Stimulated activated naive CD8-positive, alpha-beta T cell treated with anti-CD3 and anti-CD28 coated beads, Interleukin-15, Interleukin-2, amounts not matched to agents 100 ng/mL and 50 ng/mL, for 24 hours (primary cell): ENCODE data around the gene COL8A2.

Experiments
- H3K27ac Mint-ChIP-seq: one replicate; pipeline ENCODE4 v1.8.0; 2021; ENCODE audit warnings: mild to moderate bottlenecking, mixed read lengths
- H3K27me3 Mint-ChIP-seq: one replicate; pipeline ENCODE4 v1.8.0; 2021; ENCODE audit warnings: mixed read lengths
- H3K36me3 Mint-ChIP-seq: one replicate; pipeline ENCODE4 v1.8.0; 2021; ENCODE audit warnings: low read depth, mixed read lengths
- H3K4me1 Mint-ChIP-seq: one replicate; pipeline ENCODE4 v1.8.0; 2021; ENCODE audit warnings: low read depth, mixed read lengths
- H3K4me3 Mint-ChIP-seq: one replicate; pipeline ENCODE4 v1.8.0; 2021; ENCODE audit warnings: mild to moderate bottlenecking, mixed read lengths
- H3K9me3 Mint-ChIP-seq: one replicate; pipeline ENCODE4 v1.8.0; 2021; ENCODE audit warnings: mixed read lengths

COL8A2 gene

GRCh38 chr1:36067871-36068270 lies 57.2 kb downstream of the COL8A2 start:
- H3K9me3 Mint-ChIP-seq, result no peaks in the 10 kb centered on the region

GRCh38 chr1:36062315-36062714 lies 62.7 kb downstream of the COL8A2 start:
- Mint-ChIP-seq H3K9me3 (no peaks in the 10 kb centered on the region), H3K27ac (no peak overlapping the region), H3K36me3 (peaks cover 12% of the 10 kb centered on the region), H3K4me1 (no peaks in the 10 kb centered on the region), H3K4me3 (no peak overlapping the region), H3K27me3 (no peaks in the 10 kb centered on the region)

More at GRCh38 chr1:36067871-36068270, 57.2 kb downstream of the COL8A2 start:
- Mint-ChIP-seq H3K36me3 (no peaks in the 10 kb centered on the region), H3K27ac (no peak overlapping the region), H3K27me3 (no peaks in the 10 kb centered on the region), H3K4me3 (no peak overlapping the region), H3K4me1 (no peaks in the 10 kb centered on the region)

GRCh38 chr1:36055706-36056105 lies 69.3 kb downstream of the COL8A2 start:
- H3K9me3 Mint-ChIP-seq, result no peaks in the 10 kb centered on the region
- H3K4me3 Mint-ChIP-seq, result no peak overlapping the region
- H3K27ac Mint-ChIP-seq, result no peak overlapping the region
- H3K36me3 Mint-ChIP-seq, result peaks cover 26% of the 10 kb centered on the region
- no peaks in the 10 kb centered on the region for H3K27me3 Mint-ChIP-seq
- no peaks in the 10 kb centered on the region for H3K4me1 Mint-ChIP-seq

- no peak overlapping the region for H3K4me3 Mint-ChIP-seq
- H3K9me3 Mint-ChIP-seq, result no peaks in the 10 kb centered on the region
- no peak overlapping the region for H3K27ac Mint-ChIP-seq
- no peaks in the 10 kb centered on the region for H3K4me1 Mint-ChIP-seq
- no peaks in the 10 kb centered on the region for H3K27me3 Mint-ChIP-seq
- H3K36me3 Mint-ChIP-seq, result peaks cover 27% of the 10 kb centered on the region
These were observed 71.0 kb downstream of the COL8A2 start for GRCh38 chr1:36053978-36054377.

- H3K27ac Mint-ChIP-seq, result no peak overlapping the region
These were observed 73.2 kb downstream of the COL8A2 start for GRCh38 chr1:36051821-36052220.

More at GRCh38 chr1:36051821-36052220, 73.2 kb downstream of the COL8A2 start:
- Mint-ChIP-seq H3K36me3 (peaks cover 37% of the 10 kb centered on the region), H3K4me1 (no peaks in the 10 kb centered on the region), H3K9me3 (peaks cover 5% of the 10 kb centered on the region), H3K4me3 (no peak overlapping the region), H3K27me3 (no peaks in the 10 kb centered on the region)
